ENCODE results near the gene CREB3L4. TPM values are rescaled to one million over a fixed set of nuclear protein-coding genes. Genes with fewer than 3 reads are reported as not detected.
"Not testable (repeated sequence)": the region's sequence is repeated elsewhere in the genome, so short reads cannot be mapped to it uniquely, and the experiment has no call there.

The CREB3L4 gene
- total RNA-seq, 1 donor from 2014 or later, result 9.8 TPM

- DNase-seq (ENCODE audit: low spot score), result no peak
- Mint-ChIP-seq H3K9me3 (peaks cover 3% of the 10 kb centered on the region), H3K27ac (no peak overlapping the region), H3K36me3 (ENCODE audit: low read depth) (peaks cover 24% of the 10 kb centered on the region), H3K4me3 (peak overlapping the region; percentile 97), H3K4me1 (ENCODE audit: low read depth) (peaks cover 51% of the 10 kb centered on the region), H3K27me3 (ENCODE audit: insufficient read depth) (no peaks in the 10 kb centered on the region)
- intact Hi-C loops (cut with micrococcal nuclease), result loop anchor here (10.0 kb wide), 1 partner anchor 424 kb away; the partner anchor contains the start of genes S100A3, S100A4 and S100A5
Measured at GRCh38 chr1:153968972-153969371, 1.3 kb downstream of the CREB3L4 start.

GRCh38 chr1:153970346-153970745, 2.6 kb downstream of the CREB3L4 start:
- H3K27ac Mint-ChIP-seq, result no peak overlapping the region
- no peak for DNase-seq (ENCODE audit: low spot score)
- peaks cover 50% of the 10 kb centered on the region for H3K4me1 Mint-ChIP-seq (ENCODE audit: low read depth)
- H3K4me3 Mint-ChIP-seq, result no peak overlapping the region
- no peaks in the 10 kb centered on the region for H3K27me3 Mint-ChIP-seq (ENCODE audit: insufficient read depth)
- intact Hi-C loops (cut with micrococcal nuclease), result no loop called here
- peaks cover 34% of the 10 kb centered on the region for H3K36me3 Mint-ChIP-seq (ENCODE audit: low read depth)
- H3K9me3 Mint-ChIP-seq, result peaks cover 3% of the 10 kb centered on the region

- intact Hi-C loops (cut with micrococcal nuclease), result no loop called here
- H3K36me3 Mint-ChIP-seq (ENCODE audit: low read depth), result peaks cover 40% of the 10 kb centered on the region
- no peak overlapping the region for H3K27ac Mint-ChIP-seq
- DNase-seq (ENCODE audit: low spot score), result no peak
- H3K27me3 Mint-ChIP-seq (ENCODE audit: insufficient read depth), result no peaks in the 10 kb centered on the region
- H3K9me3 Mint-ChIP-seq, result no peaks in the 10 kb centered on the region
- H3K4me1 Mint-ChIP-seq (ENCODE audit: low read depth), result peaks cover 38% of the 10 kb centered on the region
- no peak overlapping the region for H3K4me3 Mint-ChIP-seq
Measured at GRCh38 chr1:153973071-153973470, 5.4 kb downstream of the CREB3L4 start.

DNA sequence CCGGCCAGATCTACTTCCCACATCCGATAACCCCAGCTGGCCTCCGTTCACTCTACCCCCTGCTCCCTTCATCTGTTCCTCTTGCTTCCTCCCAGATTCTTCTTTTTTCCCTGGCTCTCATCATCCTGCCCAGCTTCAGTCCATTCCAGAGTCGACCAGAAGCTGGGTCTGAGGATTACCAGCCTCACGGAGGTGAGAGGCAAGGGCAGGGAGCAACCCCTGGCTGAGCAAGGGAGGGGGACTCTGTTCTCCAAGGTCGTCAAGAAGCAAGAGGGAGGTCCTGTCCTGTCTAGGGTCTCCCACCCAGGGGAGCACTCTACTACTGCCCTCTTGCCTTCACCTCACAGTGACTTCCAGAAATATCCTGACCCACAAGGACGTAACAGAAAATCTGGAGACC, 5.8 kb downstream of the CREB3L4 start:
- intact Hi-C loops (cut with micrococcal nuclease), result no loop called here
- DNase-seq (ENCODE audit: low spot score), result no peak
- no peaks in the 10 kb centered on the region for H3K27me3 Mint-ChIP-seq (ENCODE audit: insufficient read depth)
- no peak overlapping the region for H3K27ac Mint-ChIP-seq
- peaks cover 40% of the 10 kb centered on the region for H3K36me3 Mint-ChIP-seq (ENCODE audit: low read depth)
- peaks cover 38% of the 10 kb centered on the region for H3K4me1 Mint-ChIP-seq (ENCODE audit: low read depth)
- H3K4me3 Mint-ChIP-seq, result no peak overlapping the region
- no peaks in the 10 kb centered on the region for H3K9me3 Mint-ChIP-seq

DNA sequence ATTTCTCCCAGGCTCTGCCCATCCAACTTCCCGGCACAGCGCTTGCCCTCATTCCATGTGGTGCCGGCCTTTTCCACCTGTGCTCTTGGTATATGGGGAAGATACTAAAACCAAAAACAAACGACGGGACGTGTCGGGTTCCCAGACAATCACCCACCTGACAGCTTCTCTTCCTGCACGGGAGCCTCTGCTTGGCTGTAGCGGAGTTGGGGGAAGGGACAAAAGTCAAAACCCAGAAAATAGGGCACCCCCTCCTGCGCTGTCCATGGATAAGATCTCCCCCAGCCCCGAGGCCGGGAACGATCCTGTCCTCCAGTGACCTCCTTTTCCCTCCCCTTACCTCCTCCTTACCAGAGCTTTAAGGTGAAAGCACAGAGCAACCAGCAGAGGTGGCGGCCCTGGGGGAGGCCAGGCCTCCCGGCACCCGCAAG, 9.1 kb downstream of the CREB3L4 start:
- DNase-seq (ENCODE audit: low spot score), result no peak
- intact Hi-C loops (cut with micrococcal nuclease), result loop anchor here (1.0 to 5.0 kb wide), 10 partner anchors 9 to 306 kb away; partner anchors contain the start of genes CREB3L4, CRTC2, DENND4B and GATAD2B
- Mint-ChIP-seq H3K27ac (peak overlapping the region; percentile 95), H3K27me3 (ENCODE audit: insufficient read depth) (no peaks in the 10 kb centered on the region), H3K9me3 (no peaks in the 10 kb centered on the region), H3K36me3 (ENCODE audit: low read depth) (peaks cover 40% of the 10 kb centered on the region), H3K4me1 (ENCODE audit: low read depth) (peaks cover 40% of the 10 kb centered on the region), H3K4me3 (peak overlapping the region; percentile 94)

DNA sequence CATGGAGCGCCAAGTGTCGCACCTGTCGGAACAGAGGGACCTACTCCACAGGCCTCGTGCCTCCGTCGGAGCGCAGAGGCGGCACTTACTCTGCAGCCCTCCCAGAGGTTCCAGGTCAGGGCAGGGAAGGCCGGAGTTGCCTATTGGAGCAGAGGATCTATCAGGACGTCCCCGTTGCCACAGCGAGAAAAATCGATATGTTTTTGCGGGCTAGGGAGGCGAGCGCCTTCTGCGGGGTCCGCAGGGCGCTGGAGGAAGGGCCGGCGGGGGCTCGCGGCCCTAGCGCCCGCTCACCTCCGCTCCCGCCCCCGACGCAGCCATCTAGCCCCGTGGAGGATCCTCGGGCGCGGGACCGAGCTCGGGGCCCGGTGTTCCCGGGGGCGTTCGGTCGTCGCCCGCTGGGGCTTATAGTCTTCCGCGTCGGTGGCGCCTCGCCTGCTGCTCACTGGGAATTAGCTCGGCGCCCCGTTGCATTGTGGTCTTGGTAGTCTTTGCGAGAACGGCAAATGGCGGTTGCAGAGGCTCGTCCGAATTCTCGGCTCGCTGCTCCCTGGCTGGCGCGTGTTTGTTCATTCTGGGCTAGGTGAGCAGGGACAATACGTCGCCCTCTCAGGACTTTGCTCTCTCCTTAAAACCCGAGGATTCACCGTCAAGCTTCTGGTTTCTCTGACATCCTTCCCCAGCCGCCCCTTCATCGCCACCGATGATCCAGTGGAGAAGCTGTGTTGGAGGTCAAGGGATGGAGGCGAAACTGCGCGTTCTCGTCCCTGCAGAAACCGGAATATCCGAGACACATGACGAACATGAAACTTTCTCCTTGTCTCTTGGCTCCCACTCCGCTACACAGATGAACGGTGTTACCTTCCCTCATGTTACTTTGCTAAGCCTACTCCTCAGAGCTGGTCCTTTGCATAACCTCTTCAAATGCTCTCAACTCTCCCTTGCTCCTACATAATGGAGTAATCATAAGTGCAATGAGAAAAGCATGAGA, 9.8 kb downstream of the CREB3L4 start, which contains the start of gene JTB:
Gene JTB (minus strand): TSS at position 425 of the 991 bp plus-strand sequence. CDS start 422 bp downstream, at position 3.
- Mint-ChIP-seq H3K27me3 (ENCODE audit: insufficient read depth) (no peaks in the 10 kb centered on the region), H3K36me3 (ENCODE audit: low read depth) (peaks cover 36% of the 10 kb centered on the region), H3K27ac (peak within 1 kb of the TSS; percentile 95), H3K9me3 (no peaks in the 10 kb centered on the region), H3K4me1 (ENCODE audit: low read depth) (peaks cover 33% of the 10 kb centered on the region), H3K4me3 (peak within 1 kb of the TSS; percentile 94)
- peak; percentile 80 for DNase-seq (ENCODE audit: low spot score)
- intact Hi-C loops (cut with micrococcal nuclease), result loop anchor here (1.0 to 5.0 kb wide), 10 partner anchors 9 to 306 kb away; partner anchors contain the start of genes CREB3L4, CRTC2, DENND4B and GATAD2B

GRCh38 chr1:153978274-153978909, 10.7 kb downstream of the CREB3L4 start:
- H3K27me3 Mint-ChIP-seq (ENCODE audit: insufficient read depth), result no peaks in the 10 kb centered on the region
- H3K36me3 Mint-ChIP-seq (ENCODE audit: low read depth), result peaks cover 29% of the 10 kb centered on the region
- intact Hi-C loops (cut with micrococcal nuclease), result loop anchor here (5.0 kb wide), 1 partner anchor 251 kb away; the partner anchor contains the start of gene INTS3
- H3K4me3 Mint-ChIP-seq, result peak overlapping the region; percentile 94
- H3K9me3 Mint-ChIP-seq, result no peaks in the 10 kb centered on the region
- DNase-seq (ENCODE audit: low spot score), result no peak
- peak overlapping the region; percentile 86 for H3K27ac Mint-ChIP-seq
- H3K4me1 Mint-ChIP-seq (ENCODE audit: low read depth), result peaks cover 25% of the 10 kb centered on the region

DNA sequence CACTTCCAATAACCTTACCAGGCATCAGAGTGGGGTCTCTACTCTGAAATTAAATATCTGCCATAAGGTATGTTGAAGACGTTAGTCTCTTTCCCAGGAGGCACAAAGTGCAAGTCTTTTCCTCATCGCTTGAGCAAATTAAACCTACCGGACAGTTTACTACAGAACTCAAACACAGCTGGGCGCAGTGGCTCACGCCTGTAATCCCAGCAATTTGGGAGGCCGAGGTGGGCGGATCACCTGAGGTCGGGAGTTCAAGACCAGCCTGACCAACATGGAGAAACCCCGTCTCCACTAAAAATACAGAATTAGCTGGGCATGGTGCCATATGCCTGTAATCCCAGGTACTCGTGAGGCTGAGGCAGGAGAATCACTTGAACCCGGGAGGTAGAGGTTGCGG, 11.4 kb downstream of the CREB3L4 start:
- H3K27me3 Mint-ChIP-seq (ENCODE audit: insufficient read depth); H3K9me3 Mint-ChIP-seq; DNase-seq (ENCODE audit: low spot score); H3K27ac Mint-ChIP-seq: not testable (repeated sequence)
- Mint-ChIP-seq H3K36me3 (ENCODE audit: low read depth) (peaks cover 23% of the 10 kb centered on the region), H3K4me3 (peak overlapping the region; percentile 94), H3K4me1 (ENCODE audit: low read depth) (peaks cover 22% of the 10 kb centered on the region)
- intact Hi-C loops (cut with micrococcal nuclease), result loop anchor here (5.0 kb wide), 1 partner anchor 252 kb away; the partner anchor contains the start of gene INTS3

- H3K27me3 Mint-ChIP-seq (ENCODE audit: insufficient read depth); intact Hi-C loops (cut with micrococcal nuclease); H3K36me3 Mint-ChIP-seq (ENCODE audit: low read depth); H3K9me3 Mint-ChIP-seq; H3K4me3 Mint-ChIP-seq; DNase-seq (ENCODE audit: low spot score); H3K27ac Mint-ChIP-seq: not testable (repeated sequence)
- H3K4me1 Mint-ChIP-seq (ENCODE audit: low read depth), result peaks cover 37% of the 10 kb centered on the region
Measured at GRCh38 chr1:153981735-153982134, 14.0 kb downstream of the CREB3L4 start.

DNA sequence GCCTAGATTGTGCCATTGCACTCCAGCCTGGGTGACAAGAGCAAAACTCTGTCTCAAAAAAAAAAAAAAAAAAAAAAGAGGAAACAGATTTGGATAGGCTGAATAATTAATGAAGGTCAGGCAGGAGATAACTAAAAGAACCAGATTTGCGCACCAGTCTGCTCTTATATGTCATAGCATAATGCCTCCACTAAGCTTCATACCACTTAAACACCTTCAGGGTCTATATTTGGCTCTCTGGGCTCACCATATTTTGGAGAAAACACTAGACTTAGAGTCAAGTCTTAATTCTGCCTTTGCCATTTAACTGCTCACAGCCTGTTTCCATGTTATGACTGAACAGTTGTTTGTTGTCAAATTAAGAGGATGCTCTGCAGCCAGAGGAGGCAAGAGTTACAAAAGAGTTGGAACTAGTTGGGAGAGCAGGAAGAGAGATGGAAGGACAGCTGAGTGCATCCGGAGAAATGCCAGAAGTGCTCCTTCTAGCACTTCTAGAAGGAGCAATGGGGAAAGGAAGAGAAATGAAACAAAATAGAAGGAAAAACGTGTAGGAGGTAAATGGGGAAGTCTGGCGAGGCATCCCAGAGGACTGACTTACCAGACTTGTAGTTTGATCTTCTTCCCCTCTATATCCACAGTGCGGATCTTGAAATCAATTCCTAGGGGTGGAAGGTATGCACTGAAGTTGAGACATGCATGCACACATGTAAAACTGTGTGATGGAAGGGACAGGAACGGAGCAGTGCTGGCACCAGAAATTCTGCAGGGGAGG, 16.6 kb downstream of the CREB3L4 start:
- intact Hi-C loops (cut with micrococcal nuclease), result no loop called here
- no peak overlapping the region for H3K4me3 Mint-ChIP-seq
- peak overlapping the region; percentile 1 for H3K27ac Mint-ChIP-seq

GRCh38 chr1:153985341-153985912, 17.7 kb downstream of the CREB3L4 start:
- intact Hi-C loops (cut with micrococcal nuclease), result no loop called here
- H3K9me3 Mint-ChIP-seq, result no peaks in the 10 kb centered on the region

More for the DNA sequence above, 16.6 kb downstream of the CREB3L4 start:
- DNase-seq (ENCODE audit: low spot score), result no peak
- Mint-ChIP-seq H3K9me3 (no peaks in the 10 kb centered on the region), H3K36me3 (ENCODE audit: low read depth) (no peaks in the 10 kb centered on the region), H3K4me1 (ENCODE audit: low read depth) (peaks cover 32% of the 10 kb centered on the region), H3K27me3 (ENCODE audit: insufficient read depth) (no peaks in the 10 kb centered on the region)

More at GRCh38 chr1:153985341-153985912, 17.7 kb downstream of the CREB3L4 start:
- peaks cover 40% of the 10 kb centered on the region for H3K4me1 Mint-ChIP-seq (ENCODE audit: low read depth)
- H3K4me3 Mint-ChIP-seq, result peak overlapping the region; percentile 79
- peaks cover 1% of the 10 kb centered on the region for H3K27me3 Mint-ChIP-seq (ENCODE audit: insufficient read depth)
- peak overlapping the region; percentile 76 for H3K27ac Mint-ChIP-seq
- no peak for DNase-seq (ENCODE audit: low spot score)
- H3K36me3 Mint-ChIP-seq (ENCODE audit: low read depth), result peaks cover 2% of the 10 kb centered on the region
